Activated CD4-positive, CD25-positive, alpha-beta regulatory T cell treated with anti-CD3 and anti-CD28 coated beads, Interleukin-2, amount 50 U/mL, for 72 hours (primary cell): ENCODE results near the gene ERC1.

Source experiments
- DNase-seq: peaks from one replicate; pipeline ENCODE4 v3.0.0; 2021

The ERC1 gene

GRCh38 chr12:1369460-1369859, 378.4 kb downstream of the ERC1 start:
- no peak for DNase-seq

- DNase-seq = no peak
Measured at GRCh38 chr12:1369938-1370500, 379.0 kb downstream of the ERC1 start.

GRCh38 chr12:1373901-1374735, 383.1 kb downstream of the ERC1 start:
- DNase-seq = no peak

GRCh38 chr12:1375323-1375722, 384.3 kb downstream of the ERC1 start:
- no peak for DNase-seq

GRCh38 chr12:1377117-1377516, 386.1 kb downstream of the ERC1 start:
- no peak for DNase-seq

GRCh38 chr12:1377681-1378080, 386.7 kb downstream of the ERC1 start:
- DNase-seq = no peak

GRCh38 chr12:1380171-1380851, 389.3 kb downstream of the ERC1 start:
- no peak for DNase-seq

GRCh38 chr12:1382151-1382550, 391.1 kb downstream of the ERC1 start:
- DNase-seq = no peak

GRCh38 chr12:1382826-1383225, 391.8 kb downstream of the ERC1 start:
- no peak for DNase-seq

GRCh38 chr12:1383758-1384157, 392.7 kb downstream of the ERC1 start:
- DNase-seq = no peak

- no peak for DNase-seq
Measured at GRCh38 chr12:1384910-1385309, 393.9 kb downstream of the ERC1 start.

GRCh38 chr12:1391722-1392121, 400.7 kb downstream of the ERC1 start:
- DNase-seq = no peak

GRCh38 chr12:1395421-1395955, 404.5 kb downstream of the ERC1 start:
- DNase-seq = no peak

- DNase-seq = no peak
Measured at GRCh38 chr12:1398673-1399072, 407.6 kb downstream of the ERC1 start.

GRCh38 chr12:1401891-1402290, 410.9 kb downstream of the ERC1 start:
- no peak for DNase-seq

GRCh38 chr12:1403417-1403816, 412.4 kb downstream of the ERC1 start:
- DNase-seq = no peak

- DNase-seq = no peak
Measured at GRCh38 chr12:1405619-1406018, 414.6 kb downstream of the ERC1 start.

GRCh38 chr12:1410794-1411193, 419.8 kb downstream of the ERC1 start:
- no peak for DNase-seq

GRCh38 chr12:1413930-1414329, 422.9 kb downstream of the ERC1 start:
- DNase-seq = no peak

- no peak for DNase-seq
Measured at GRCh38 chr12:1418144-1418543, 427.1 kb downstream of the ERC1 start.

GRCh38 chr12:1419849-1420371, 428.9 kb downstream of the ERC1 start:
- no peak for DNase-seq

- no peak for DNase-seq
Measured at GRCh38 chr12:1421091-1421846, 430.2 kb downstream of the ERC1 start.
